Activated CD8-positive, alpha-beta memory T cell treated with anti-CD3 and anti-CD28 coated beads for 4 hours (primary cell): ENCODE data around the gene MTG1.

ENCODE experiments used
- DNase-seq, 2 donors: peaks; one replicate each; pipeline ENCODE4 v3.0.0-alpha.2; 2020; ENCODE audit warnings: low read depth in 2 of 2

Gene MTG1

GRCh38 chr10:133394064-133394663 lies at the start of gene MTG1:
Gene MTG1 (plus strand): TSS chr10:133394157. CDS start chr10:133394221, 64 bp downstream.
- peak; percentile 84 to 90 for DNase-seq

- no peak for DNase-seq
Measured at GRCh38 chr10:133344236-133344635, 49.7 kb upstream of the MTG1 start.

- DNase-seq = no peak
Measured at GRCh38 chr10:133346413-133346812, 47.5 kb upstream of the MTG1 start.

- DNase-seq = no peak
Measured at GRCh38 chr10:133347710-133348517, 46.0 kb upstream of the MTG1 start.

- DNase-seq = no peak
Measured at GRCh38 chr10:133349160-133349568, 44.8 kb upstream of the MTG1 start.

GRCh38 chr10:133349577-133350011 lies 44.4 kb upstream of the MTG1 start:
- no peak for DNase-seq

GRCh38 chr10:133350283-133350949 lies 43.5 kb upstream of the MTG1 start:
- DNase-seq = no peak

GRCh38 chr10:133350950-133351329 lies 43.0 kb upstream of the MTG1 start:
- no peak for DNase-seq

GRCh38 chr10:133351408-133352318 lies 42.3 kb upstream of the MTG1 start:
- no peak for DNase-seq

- DNase-seq = no peak
Measured at GRCh38 chr10:133353202-133353959, 40.6 kb upstream of the MTG1 start.

GRCh38 chr10:133353988-133354605 lies 39.9 kb upstream of the MTG1 start:
- DNase-seq = no peak

- DNase-seq = no peak
Measured at GRCh38 chr10:133354672-133355240, 39.2 kb upstream of the MTG1 start.

- DNase-seq = no peak
Measured at GRCh38 chr10:133355266-133355665, 38.7 kb upstream of the MTG1 start.

GRCh38 chr10:133355991-133356390 lies 38.0 kb upstream of the MTG1 start:
- no peak for DNase-seq

GRCh38 chr10:133356549-133357284 lies 37.2 kb upstream of the MTG1 start:
- no peak for DNase-seq

- DNase-seq = peak; percentile 30 to 49
Measured at GRCh38 chr10:133357285-133358161, 36.4 kb upstream of the MTG1 start, which contains the start of gene FUOM. Gene FUOM (minus strand): TSS chr10:133358019. CDS start chr10:133358007, 12 bp downstream.

GRCh38 chr10:133358162-133358924 lies 35.6 kb upstream of the MTG1 start:
- no peak for DNase-seq

- DNase-seq = no peak
Measured at GRCh38 chr10:133358925-133359310, 35.0 kb upstream of the MTG1 start.
